Right forelimb (tissue), 1 donor: ENCODE measurements around the gene VIPR1.

ENCODE experiments used
- DNase-seq: peaks from one replicate; pipeline ENCODE4 v3.0.0-alpha.2; 2018

The VIPR1 gene

DNA sequence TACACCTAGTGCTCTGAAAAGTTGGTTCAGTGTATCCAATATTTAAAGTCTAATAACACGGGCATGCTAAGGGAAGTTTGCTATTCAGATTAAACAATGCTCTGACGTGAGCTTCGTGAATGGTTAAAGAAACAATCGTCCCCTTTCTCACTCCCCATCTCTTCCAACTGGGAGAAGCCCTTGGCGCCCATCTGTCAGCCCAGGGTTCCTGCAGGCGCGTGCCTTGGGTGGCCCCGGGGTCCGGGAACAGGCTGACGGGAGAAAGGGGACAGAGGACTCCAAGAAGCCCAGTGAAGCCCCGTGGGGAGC is 78.9 kb downstream of the VIPR1 start:
- DNase-seq, result no peak

DNA sequence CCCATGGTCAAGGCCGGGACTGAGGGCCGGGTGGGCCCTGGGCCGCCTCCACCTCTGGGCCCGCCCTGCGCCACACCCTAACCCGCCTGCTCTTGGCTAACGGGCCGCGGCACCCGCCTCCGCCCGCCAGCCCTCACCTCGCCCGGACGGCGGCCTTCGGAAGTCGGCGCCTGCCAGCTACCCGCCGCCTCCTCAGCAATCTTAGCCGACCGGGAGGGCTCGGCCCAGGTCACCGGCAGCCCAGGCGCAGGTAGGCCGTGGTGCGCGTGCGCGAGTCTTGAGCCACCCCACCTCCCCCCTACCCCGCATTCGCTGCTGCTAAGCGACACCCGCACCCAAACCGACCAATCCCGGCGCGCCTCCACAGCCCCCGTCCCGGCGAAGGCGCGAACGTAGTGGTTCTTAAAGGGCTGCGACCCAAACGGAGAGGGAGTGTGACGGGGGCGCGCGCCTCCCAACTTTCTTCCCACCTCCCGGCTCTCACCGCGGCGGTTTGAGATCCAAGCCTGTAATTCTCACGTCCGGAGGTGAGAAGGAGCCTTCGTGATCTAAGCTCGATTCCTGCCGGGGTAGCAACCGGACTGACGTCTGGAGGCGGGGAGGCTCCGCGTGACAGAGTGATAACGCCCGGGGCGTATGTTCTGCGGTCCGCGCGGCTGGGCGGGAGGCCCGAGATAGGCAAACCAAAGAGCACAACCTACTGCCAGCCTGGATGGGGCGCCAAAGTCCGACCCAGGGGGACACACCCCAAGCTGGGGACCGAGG is 79.4 kb downstream of the VIPR1 start, which contains the start of gene SEC22C:
Gene SEC22C, minus strand, starts transcription at position 259 of the 765 bp plus-strand sequence. CDS start 12,921 bp downstream, outside the sequence.
- DNase-seq, result peak; percentile 94

DNA sequence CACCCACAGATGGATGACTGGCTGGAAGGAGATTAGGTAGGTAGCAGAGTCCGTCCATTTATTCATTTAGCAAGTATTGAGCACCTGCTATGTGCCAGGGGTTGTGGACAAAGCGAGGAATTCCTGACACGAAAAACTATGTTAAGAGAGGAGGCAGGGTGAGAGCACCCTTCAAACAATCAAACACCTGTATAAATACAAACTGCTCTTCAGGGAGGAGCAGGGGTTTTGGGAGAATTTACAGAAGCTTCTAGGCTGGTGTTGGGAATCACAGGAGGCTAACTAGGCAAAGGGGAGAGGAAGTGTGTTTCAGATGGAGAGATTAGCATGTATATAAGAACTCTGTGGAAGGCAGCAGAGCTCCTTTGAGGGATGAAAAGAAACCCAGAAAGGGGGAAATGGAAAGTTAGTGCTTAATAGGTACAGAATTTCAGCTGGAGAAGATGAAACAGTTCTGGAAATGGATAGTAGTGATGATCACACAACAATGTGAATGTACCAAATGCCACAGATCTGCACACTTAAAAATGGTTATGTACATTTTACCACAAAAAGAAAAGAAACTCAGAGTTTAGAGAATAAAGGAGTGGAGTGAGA is 80.1 kb downstream of the VIPR1 start:
- DNase-seq, result no peak
